DMS53 treated with DMSO at 0.1 percent for 48 hours (cell line): ENCODE data around the gene KRTAP4-2.
"Not testable (repeated sequence)": the region's sequence is repeated elsewhere in the genome, so short reads cannot be mapped to it uniquely, and the experiment has no call there.

ENCODE experiments used
- DNase-seq: peaks from one replicate; lab custom pipeline; 2025; ENCODE audit not compliant: unreplicated experiment; lab: John Stamatoyannopoulos, UW

KRTAP4-2 gene

GRCh38 chr17:41177727-41178271 is at the start of gene KRTAP4-2:
Gene KRTAP4-2 (minus strand): TSS chr17:41178221. CDS start chr17:41178164, 57 bp downstream.
- no peak for DNase-seq

- DNase-seq: not testable (repeated sequence)
Observed at GRCh38 chr17:41226598-41227095, 48.6 kb upstream of the KRTAP4-2 start, which contains the start of gene KRTAP9-2. Gene KRTAP9-2 (plus strand): TSS chr17:41226648. CDS start chr17:41226655, 7 bp downstream.

- DNase-seq: no peak
Observed at GRCh38 chr17:41226051-41226450, 48.0 kb upstream of the KRTAP4-2 start.

GRCh38 chr17:41223821-41224220 is 45.8 kb upstream of the KRTAP4-2 start:
- DNase-seq: no peak

GRCh38 chr17:41215681-41216080 is 37.7 kb upstream of the KRTAP4-2 start:
- DNase-seq: no peak

- DNase-seq: peak; percentile 74
Observed at GRCh38 chr17:41212524-41213169, 34.6 kb upstream of the KRTAP4-2 start.

- DNase-seq: peak; percentile 63
Observed at GRCh38 chr17:41211845-41212466, 33.9 kb upstream of the KRTAP4-2 start.

- DNase-seq: no peak
Observed at GRCh38 chr17:41199421-41200078, 21.5 kb upstream of the KRTAP4-2 start.

GRCh38 chr17:41196068-41196467 is 18.0 kb upstream of the KRTAP4-2 start:
- no peak for DNase-seq

GRCh38 chr17:41190328-41190727 is 12.3 kb upstream of the KRTAP4-2 start:
- DNase-seq: no peak

GRCh38 chr17:41189837-41190318 is 11.9 kb upstream of the KRTAP4-2 start, which contains the start of gene KRTAP9-1:
Gene KRTAP9-1 (plus strand): TSS chr17:41189887. CDS start chr17:41189887, 0 bp downstream.
- DNase-seq: not testable (repeated sequence)

GRCh38 chr17:41186872-41187271 is 8.9 kb upstream of the KRTAP4-2 start:
- DNase-seq: no peak

- no peak for DNase-seq
Observed at GRCh38 chr17:41185001-41185400, 7.0 kb upstream of the KRTAP4-2 start.

GRCh38 chr17:41184480-41184961 is 6.5 kb upstream of the KRTAP4-2 start, which contains the start of gene KRTAP4-1:
Gene KRTAP4-1 (minus strand): TSS chr17:41184911. CDS start chr17:41184854, 57 bp downstream.
- DNase-seq: no peak

GRCh38 chr17:41178843-41179616 is 1.0 kb upstream of the KRTAP4-2 start:
- no peak for DNase-seq

- no peak for DNase-seq
Observed at GRCh38 chr17:41178341-41178740, 320 bp upstream of the KRTAP4-2 start.

GRCh38 chr17:41176744-41177387 is 1.2 kb downstream of the KRTAP4-2 start:
- DNase-seq: no peak

GRCh38 chr17:41171886-41172285 is 6.1 kb downstream of the KRTAP4-2 start:
- no peak for DNase-seq

- DNase-seq: no peak
Observed at GRCh38 chr17:41168121-41168520, 9.9 kb downstream of the KRTAP4-2 start, which contains the start of gene KRTAP4-3. Gene KRTAP4-3 (minus strand): TSS chr17:41168221. CDS start chr17:41168172, 49 bp downstream.

- DNase-seq: no peak
Observed at GRCh38 chr17:41167561-41167960, 10.5 kb downstream of the KRTAP4-2 start.
